ENCODE measurements around the gene EFS. TPM values are rescaled to one million over a fixed set of nuclear protein-coding genes. Genes with fewer than 3 reads are reported as not detected.

Gene EFS
- total and polyA plus RNA-seq, 2 of the 8 experiments (the other 6 are each of a cell fraction or from before 2014, with no cell fraction given), result 27.8 to 28.6 TPM

- Histone ChIP-seq H3K23ac (ENCODE audit: insufficient read length) (no peak overlapping the region), H3K79me1 (ENCODE audit: low read depth, low read length) (no peaks in the 10 kb centered on the region), H2AK5ac (ENCODE audit: low read depth, low read length) (no peak overlapping the region), H2AFZ (ENCODE audit: low read length) (no peak overlapping the region), H3K18ac (ENCODE audit: extremely low read depth, low read length) (no peak overlapping the region), H2BK120ac (replicated peaks; ENCODE audit: low read depth, low read length) (no peak overlapping the region), H3K23me2 (ENCODE audit: low read depth, low read length) (no peaks in the 10 kb centered on the region), H4K91ac (replicated peaks; ENCODE audit: insufficient read length, low read length) (no peak overlapping the region), H3K14ac (ENCODE audit: insufficient read length) (no peak overlapping the region), H3K4ac (replicated peaks; ENCODE audit: insufficient read length, low read depth, low read length) (no peak overlapping the region), H3K4me3 (ENCODE audit: extremely low read depth in 1 of 4, insufficient read depth in 2 of 4, low read depth in 3 of 4, low read length in 4 of 4) (no peak overlapping the region), H3K27me3 (replicated peaks in 1 of 4; ENCODE audit: control insufficient read depth in 3 of 4, extremely low read depth in 1 of 4, insufficient read depth in 3 of 4, low read length in 3 of 4) (no peaks in the 10 kb centered on the region; a peak in 3 of 7 replicates), H3K79me2 (ENCODE audit: control insufficient read depth in 1 of 2, insufficient read depth in 2 of 2, low read length in 2 of 2) (no peaks in the 10 kb centered on the region), H3K9ac (replicated peaks in 1 of 4; ENCODE audit: extremely low read depth in 1 of 4, low read depth in 3 of 4, low read length in 3 of 4) (no peak overlapping the region), H4K5ac (ENCODE audit: insufficient read length, low read depth, low read length) (no peak overlapping the region), H3K9me3 (ENCODE audit: insufficient read depth in 2 of 2, low read depth in 1 of 2, low read length in 1 of 2) (no peaks in the 10 kb centered on the region), H2BK15ac (ENCODE audit: low read length) (no peak overlapping the region), H2BK12ac (ENCODE audit: low read depth, low read length) (no peak overlapping the region), H3K36me3 (ENCODE audit: control insufficient read depth in 2 of 4, insufficient read depth in 4 of 4, low read length in 3 of 4) (no peaks in the 10 kb centered on the region), H2BK5ac (ENCODE audit: low read depth, low read length) (no peak overlapping the region), H3K56ac (replicated peaks; ENCODE audit: insufficient read length, low read depth, low read length) (no peak overlapping the region), H4K8ac (ENCODE audit: extremely low read depth, insufficient read depth, low read length) (no peak overlapping the region), H3K4me2 (ENCODE audit: insufficient read depth in 1 of 2, low read depth in 2 of 2, low read length in 2 of 2) (no peak overlapping the region), H2BK20ac (ENCODE audit: low read length) (no peak overlapping the region), H4K20me1 (replicated peaks in 1 of 2; ENCODE audit: control insufficient read depth in 1 of 2, insufficient read depth in 2 of 2, low read length in 2 of 2) (no peaks in the 10 kb centered on the region), H3K27ac (ENCODE audit: low read depth, low read length) (no peak overlapping the region), H3K4me1 (replicated peaks in 1 of 4; ENCODE audit: control insufficient read depth in 3 of 4, insufficient read depth in 4 of 4, low read length in 3 of 4) (no peaks in the 10 kb centered on the region)
- TF ChIP-seq KDM4A (IDR thresholded peaks at IDR 0.05; ENCODE audit: low read depth, low read length, severe bottlenecking) (no peak), RAD21 (IDR thresholded peaks at IDR 0.05 in 1 of 2, conservative IDR thresholded peaks at IDR 0.05 in 1 of 2; ENCODE audit: low read depth in 2 of 2, low read length in 2 of 2) (no peak), RNF2 (IDR thresholded peaks at IDR 0.05; ENCODE audit: borderline replicate concordance, low read depth, low read length, missing control alignments, poor library complexity, severe bottlenecking) (no peak), CHD1 (IDR thresholded peaks at IDR 0.05; ENCODE audit: low read depth, low read length) (no peak), GTF2F1 (IDR thresholded peaks at IDR 0.05; ENCODE audit: borderline replicate concordance, low read depth, low read length) (no peak), YY1 (IDR thresholded peaks at IDR 0.05; ENCODE audit: low read depth, low read length) (no peak), TAF1 (IDR thresholded peaks at IDR 0.05; ENCODE audit: low read depth, low read length) (no peak), TCF12 (IDR thresholded peaks at IDR 0.05; ENCODE audit: low read depth, low read length) (no peak), ZNF274 (IDR thresholded peaks at IDR 0.05; ENCODE audit: borderline replicate concordance, extremely low read depth, low read length) (no peak), SP1 (IDR thresholded peaks at IDR 0.05; ENCODE audit: low read depth, low read length) (no peak), SRF (IDR thresholded peaks at IDR 0.05; ENCODE audit: low read depth, low read length) (no peak), FOSL1 (IDR thresholded peaks at IDR 0.05; ENCODE audit: insufficient read depth, low read depth, low read length) (no peak), MAFK (IDR thresholded peaks at IDR 0.05; ENCODE audit: low read depth, low read length) (no peak), ASH2L (IDR thresholded peaks at IDR 0.05; ENCODE audit: low read length) (no peak)
- FAIRE-seq, result no peak
- CTCF ChIA-PET (ENCODE audit: partially characterized antibody), result interaction anchor here (1.1 to 7.0 kb wide), 3 partner anchors 16 to 72 kb away, joined by 3 to 96 read pairs (median 6); partner anchors contain the start of gene CMTM5
- POLR2A ChIA-PET (ENCODE audit: partially characterized antibody), result no interaction called here
- 90% methylated on average over 10 of the region's 10 CpGs; no CpG with 5 or more reads in 1 of the 2 experiments for WGBS, 2 experiments (ENCODE audit: extremely low coverage in 1 of 2, insufficient coverage in 1 of 2, insufficient read length in 1 of 2, insufficient replicate concordance in 2 of 2, low coverage in 1 of 2, low lambda C conversion rate in 2 of 2, missing lambda C conversion rate in 1 of 2)
- no peak for DNase-seq (ENCODE audit: low read depth in 1 of 2, low spot score in 2 of 2)
These were observed 31.2 kb upstream of the EFS start for GRCh38 chr14:23396126-23396525.
